HepG2 (cell line): ENCODE results near the gene SLC16A6. TPM values are rescaled to one million over a fixed set of nuclear protein-coding genes. Genes with fewer than 3 reads are reported as not detected.

Experiments used
- CHD2 ChIP-seq: IDR thresholded peaks from 2 replicates; pipeline ENCODE4 v1.6.1; 2011; ENCODE audit warnings: low read depth, low read length, improper control_type of control experiment
- GATA4 ChIP-seq: sonication (generic); IDR thresholded peaks from 2 replicates; pipeline ENCODE4 v1.6.1; 2016; ENCODE audit warnings: antibody characterized with exemption, low read depth, borderline replicate concordance
- HMGXB4 ChIP-seq, 2 experiments: sonication (generic) in 1 of 2; formaldehyde crosslinking in 1 of 2; IDR thresholded peaks; 2 replicates each; pipeline versions ENCODE4 v1.4.0 to v1.6.1; 2018 to 2020; ENCODE audit warnings: missing genetic modification reagents in 2 of 2, borderline replicate concordance in 1 of 2, low read depth in 1 of 2, mild to moderate bottlenecking in 1 of 2, missing biosample characterization in 1 of 2
- IRF2 ChIP-seq: IDR thresholded peaks from 2 replicates; pipeline ENCODE4 v1.6.1; 2018; ENCODE audit warnings: missing genetic modification reagents, missing compliant biosample characterization
- KMT2B ChIP-seq: IDR thresholded peaks from 2 replicates; pipeline ENCODE4 v1.6.1; 2016; ENCODE audit warnings: missing genetic modification reagents, missing compliant biosample characterization
- SIN3A ChIP-seq: IDR thresholded peaks from 2 replicates; pipeline ENCODE4 v1.6.1; 2011; ENCODE audit warnings: low read depth, mild to moderate bottlenecking, control low read depth, low read length, borderline replicate concordance
- SNAI1 ChIP-seq: sonication (generic); formaldehyde crosslinking; IDR thresholded peaks from 2 replicates; pipeline ENCODE4 v1.5.0; 2020; ENCODE audit warnings: mild to moderate bottlenecking, missing genetic modification reagents, borderline replicate concordance
- ZNF121 ChIP-seq: sonication (generic); formaldehyde crosslinking; IDR thresholded peaks from 2 replicates; pipeline ENCODE4 v1.5.0; 2020; ENCODE audit warnings: mild to moderate bottlenecking, missing genetic modification reagents
- ZNF318 ChIP-seq: sonication (generic); formaldehyde crosslinking; IDR thresholded peaks from 2 replicates; pipeline ENCODE4 v1.4.0; 2020; ENCODE audit warnings: mild to moderate bottlenecking, missing genetic modification reagents
- ZNF44 ChIP-seq: sonication (generic); formaldehyde crosslinking; IDR thresholded peaks from 2 replicates; pipeline ENCODE4 v1.5.1; 2020; ENCODE audit warnings: mild to moderate bottlenecking, missing genetic modification reagents
- polyA plus RNA-seq, 8 experiments: library from polyadenylated mRNA; depleted of rRNA in 3 of 8; stranded (reverse) in 7 of 8; unstranded in 1 of 8; fragments of >200 nt; fragmentation: Illumina TruSeq in 4 of 8; extraction: Trizol in 4 of 8; gene quantifications; 2 replicates each; pipeline versions ENCODE4 v1.2.1 to v1.2.3, GENCODE V29; 2011 to 2016; ENCODE audit warnings: low read depth in 4 of 8, missing spikeins in 1 of 8, mixed read lengths in 1 of 8; ENCODE audit not compliant: insufficient read depth in 1 of 8
- total RNA-seq, 5 experiments: library from RNA; depleted of rRNA; stranded (reverse); fragments of >200 nt; fragmentation: Illumina TruSeq; extraction: Trizol; gene quantifications; 2 replicates each; pipeline ENCODE4 v1.2.3, GENCODE V29; 2016; ENCODE audit warnings: low read depth in 1 of 5
- TF ChIP-seq, protein P1 (sequence below): sonication (generic); formaldehyde crosslinking; IDR thresholded peaks from 2 replicates; pipeline ENCODE4 v1.4.0; 2020; ENCODE audit warnings: mild to moderate bottlenecking, low read depth, missing genetic modification reagents
- TF ChIP-seq, protein P2 (sequence below): sonication (generic); formaldehyde crosslinking; IDR thresholded peaks from 2 replicates; pipeline ENCODE4 v1.5.0; 2020; ENCODE audit warnings: mild to moderate bottlenecking, missing genetic modification reagents
- TF ChIP-seq, protein P3 (sequence below): sonication (generic); formaldehyde crosslinking; IDR thresholded peaks from 2 replicates; pipeline ENCODE4 v1.8.0; 2022; ENCODE audit warnings: low read depth, missing genetic modification reagents

The SLC16A6 gene
- total and polyA plus RNA-seq, 2 of the 13 experiments (the other 11 are each of a cell fraction or from before 2014, with no cell fraction given) = 1.1 to 44.7 TPM

DNA sequence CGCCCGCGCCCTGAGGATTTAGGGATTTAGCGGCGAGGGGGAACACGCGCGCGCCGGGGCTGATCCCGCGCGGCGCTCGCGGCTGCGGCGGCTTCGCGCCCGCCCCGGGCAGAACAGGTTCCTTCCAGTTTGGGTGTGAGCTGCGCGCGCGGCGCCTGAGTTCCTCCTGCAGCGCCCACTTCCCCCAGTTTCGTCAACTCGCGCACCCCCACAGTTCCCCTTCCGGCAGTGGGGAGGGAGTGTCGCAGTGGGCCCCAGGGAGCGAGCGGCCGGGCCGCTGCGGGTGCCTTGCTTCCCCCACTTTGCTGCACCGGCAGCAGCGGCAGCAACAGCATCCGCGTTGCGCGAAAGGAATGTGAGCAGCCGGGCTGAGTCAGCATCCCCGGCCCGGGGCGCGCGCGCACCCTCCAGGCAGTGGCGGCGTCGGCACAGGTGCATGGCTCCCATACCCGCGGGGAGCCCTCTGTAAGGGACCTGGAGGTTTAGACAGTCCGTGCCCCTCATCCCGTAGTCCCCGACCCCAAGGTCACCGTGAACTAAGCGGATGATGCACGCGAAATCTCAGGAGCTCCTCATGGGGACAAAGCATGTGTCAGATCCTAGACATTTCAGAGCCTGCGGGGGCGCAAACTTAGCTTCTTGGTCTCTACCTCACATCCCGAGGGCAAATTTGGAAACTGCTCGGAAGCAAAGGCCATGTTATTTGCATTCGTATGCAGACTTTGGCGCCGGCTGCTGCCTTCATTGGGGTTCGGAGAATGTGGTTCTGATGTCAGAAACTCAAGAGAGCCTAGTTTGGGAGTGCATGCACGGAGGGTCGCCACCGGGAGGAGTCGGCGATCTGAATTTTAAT is 1.1 kb upstream of the SLC16A6 start (continued):
- TF ChIP-seq HMGXB4 (CRISPR knock-in tag; IDR thresholded peaks at IDR 0.05; ENCODE audit: borderline replicate concordance in 1 of 2, low read depth in 1 of 2) = peak in 1 of 2 experiments; percentile 85; a peak in 3 of 4 replicates
- TF ChIP-seq ZNF44 (CRISPR knock-in tag) = no peak
- TF ChIP-seq, protein P1, sequence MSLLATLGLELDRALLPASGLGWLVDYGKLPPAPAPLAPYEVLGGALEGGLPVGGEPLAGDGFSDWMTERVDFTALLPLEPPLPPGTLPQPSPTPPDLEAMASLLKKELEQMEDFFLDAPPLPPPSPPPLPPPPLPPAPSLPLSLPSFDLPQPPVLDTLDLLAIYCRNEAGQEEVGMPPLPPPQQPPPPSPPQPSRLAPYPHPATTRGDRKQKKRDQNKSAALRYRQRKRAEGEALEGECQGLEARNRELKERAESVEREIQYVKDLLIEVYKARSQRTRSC (CRISPR knock-in tag) = no peak
- TF ChIP-seq SNAI1 = peak; percentile 91; the same call in 1 of the 2 replicates
- TF ChIP-seq, protein P2, sequence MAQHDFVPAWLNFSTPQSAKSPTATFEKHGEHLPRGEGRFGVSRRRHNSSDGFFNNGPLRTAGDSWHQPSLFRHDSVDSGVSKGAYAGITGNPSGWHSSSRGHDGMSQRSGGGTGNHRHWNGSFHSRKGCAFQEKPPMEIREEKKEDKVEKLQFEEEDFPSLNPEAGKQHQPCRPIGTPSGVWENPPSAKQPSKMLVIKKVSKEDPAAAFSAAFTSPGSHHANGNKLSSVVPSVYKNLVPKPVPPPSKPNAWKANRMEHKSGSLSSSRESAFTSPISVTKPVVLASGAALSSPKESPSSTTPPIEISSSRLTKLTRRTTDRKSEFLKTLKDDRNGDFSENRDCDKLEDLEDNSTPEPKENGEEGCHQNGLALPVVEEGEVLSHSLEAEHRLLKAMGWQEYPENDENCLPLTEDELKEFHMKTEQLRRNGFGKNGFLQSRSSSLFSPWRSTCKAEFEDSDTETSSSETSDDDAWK (CRISPR knock-in tag) = no peak
- no peak for TF ChIP-seq SIN3A
- 0 out of 2 replicates have a peak, but pooled peaks have one; percentile 16 for TF ChIP-seq ZNF318
- TF ChIP-seq IRF2 (CRISPR knock-in tag) = peak; percentile 59
- TF ChIP-seq ZNF121 (CRISPR knock-in tag) = peak; percentile 40; the same call in 1 of the 2 replicates
- TF ChIP-seq, protein P3, sequence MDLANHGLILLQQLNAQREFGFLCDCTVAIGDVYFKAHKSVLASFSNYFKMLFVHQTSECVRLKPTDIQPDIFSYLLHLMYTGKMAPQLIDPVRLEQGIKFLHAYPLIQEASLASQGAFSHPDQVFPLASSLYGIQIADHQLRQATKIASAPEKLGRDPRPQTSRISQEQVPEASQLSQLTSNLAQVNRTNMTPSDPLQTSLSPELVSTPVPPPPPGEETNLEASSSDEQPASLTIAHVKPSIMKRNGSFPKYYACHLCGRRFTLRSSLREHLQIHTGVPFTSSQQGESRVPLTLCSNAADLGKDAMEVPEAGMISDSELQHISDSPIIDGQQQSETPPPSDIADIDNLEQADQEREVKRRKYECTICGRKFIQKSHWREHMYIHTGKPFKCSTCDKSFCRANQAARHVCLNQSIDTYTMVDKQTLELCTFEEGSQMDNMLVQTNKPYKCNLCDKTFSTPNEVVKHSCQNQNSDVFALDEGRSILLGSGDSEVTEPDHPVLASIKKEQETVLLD (CRISPR knock-in tag) = peak; percentile 44; the same call in 1 of the 2 replicates
- TF ChIP-seq CHD2 = no peak
- no peak for TF ChIP-seq GATA4
- TF ChIP-seq KMT2B (CRISPR knock-in tag) = peak; percentile 79; the same call in 1 of the 2 replicates
